ENCODE results near the gene TAF4.

- TF ChIP-seq, protein P1, sequence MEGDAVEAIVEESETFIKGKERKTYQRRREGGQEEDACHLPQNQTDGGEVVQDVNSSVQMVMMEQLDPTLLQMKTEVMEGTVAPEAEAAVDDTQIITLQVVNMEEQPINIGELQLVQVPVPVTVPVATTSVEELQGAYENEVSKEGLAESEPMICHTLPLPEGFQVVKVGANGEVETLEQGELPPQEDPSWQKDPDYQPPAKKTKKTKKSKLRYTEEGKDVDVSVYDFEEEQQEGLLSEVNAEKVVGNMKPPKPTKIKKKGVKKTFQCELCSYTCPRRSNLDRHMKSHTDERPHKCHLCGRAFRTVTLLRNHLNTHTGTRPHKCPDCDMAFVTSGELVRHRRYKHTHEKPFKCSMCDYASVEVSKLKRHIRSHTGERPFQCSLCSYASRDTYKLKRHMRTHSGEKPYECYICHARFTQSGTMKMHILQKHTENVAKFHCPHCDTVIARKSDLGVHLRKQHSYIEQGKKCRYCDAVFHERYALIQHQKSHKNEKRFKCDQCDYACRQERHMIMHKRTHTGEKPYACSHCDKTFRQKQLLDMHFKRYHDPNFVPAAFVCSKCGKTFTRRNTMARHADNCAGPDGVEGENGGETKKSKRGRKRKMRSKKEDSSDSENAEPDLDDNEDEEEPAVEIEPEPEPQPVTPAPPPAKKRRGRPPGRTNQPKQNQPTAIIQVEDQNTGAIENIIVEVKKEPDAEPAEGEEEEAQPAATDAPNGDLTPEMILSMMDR (IDR thresholded peaks at IDR 0.05): no peak
- TF ChIP-seq POLR2A (IDR thresholded peaks at IDR 0.05; ENCODE audit: low read depth) (no peak), POLR2AphosphoS5 (IDR thresholded peaks at IDR 0.05) (no peak)
Measured at GRCh38 chr20:62050166-62051120, 15.2 kb downstream of the TAF4 start.
